Heart right ventricle (tissue), 16 donors: ENCODE data around the gene NOSTRIN. TPM values are rescaled to one million over a fixed set of nuclear protein-coding genes. Genes with fewer than 3 reads are reported as not detected.

Experiments
- ATAC-seq, 8 donors: fragments of 200-7000 bp; cut with Tn5 transposase; one replicate each; pipeline ENCODE4 v1.9.1; 2020; ENCODE audit warnings: mild to moderate bottlenecking in 8 of 8, moderate library complexity in 8 of 8, moderate number of reproducible peaks in 1 of 8
- DNase-seq, 2 donors: peaks; one replicate each; pipeline ENCODE4 v3.0.0-alpha.2; 2020
- H3K27ac ChIP-seq, 10 donors: fragments of 200-600 bp; sonication (generic) in 2 of 10; one replicate each; pipeline versions ENCODE4 v1.5.0 to v1.8.0; 2020 to 2022; ENCODE audit warnings: mild to moderate bottlenecking in 3 of 10
- H3K27me3 ChIP-seq, 7 donors: fragments of 200-600 bp; one replicate each; pipeline ENCODE4 v1.8.0; 2021 to 2022; ENCODE audit warnings: mild to moderate bottlenecking in 2 of 7
- H3K36me3 ChIP-seq, 9 donors: fragments of 200-600 bp; sonication (generic) in 1 of 9; one replicate each; pipeline versions ENCODE4 v1.5.0 to v1.8.0; 2020 to 2022; ENCODE audit warnings: mild to moderate bottlenecking in 2 of 9
- H3K4me1 ChIP-seq, 9 donors: fragments of 200-600 bp; sonication (generic) in 1 of 9; one replicate each; pipeline versions ENCODE4 v1.5.0 to v1.8.0; 2020 to 2022; ENCODE audit warnings: mild to moderate bottlenecking in 4 of 9
- H3K4me3 ChIP-seq, 10 donors: fragments of 200-600 bp; sonication (generic) in 2 of 10; one replicate each; pipeline versions ENCODE4 v1.5.0 to v1.8.0; 2020 to 2022; ENCODE audit warnings: mild to moderate bottlenecking in 7 of 10, moderate library complexity in 2 of 10
- H3K9me3 ChIP-seq, 11 donors: fragments of 200-600 bp in 10 of 11; sonication (generic) in 2 of 11; one replicate each; pipeline versions ENCODE4 v1.5.0 to v1.8.0; 2013 to 2022; ENCODE audit warnings: mild to moderate bottlenecking in 2 of 11, control low read depth in 1 of 11, moderate library complexity in 1 of 11
- CTCF ChIP-seq, 9 donors: fragments of 200-600 bp; sonication (generic) in 2 of 9; IDR thresholded peaks; one replicate each; pipeline versions ENCODE4 v1.5.0 to v1.8.0; 2021 to 2022; ENCODE audit warnings: antibody characterized with exemption in 9 of 9, mild to moderate bottlenecking in 5 of 9, moderate library complexity in 1 of 9
- WGBS, 2 donors: extraction: QIAGEN DNeasy Blood & Tissue Kit; methylation state at CpG; one replicate each; pipeline ENCODE4 v1.1.7; 2013; ENCODE audit warnings: inconsistent platforms in 1 of 2; 5-methylcytosine and 5-hydroxymethylcytosine counted together
- intact Hi-C, 10 donors: fragments of 100-400 bp; cut with DNase I; formaldehyde crosslinking; loops; one replicate each; pipeline versions ENCODE4 v1.11.1 to v1.14.2; 2022
- polyA plus RNA-seq, 2 donors: library from polyadenylated mRNA; stranded (reverse); fragments of 200-250 nt; gene quantifications; one replicate each; pipeline ENCODE4 v1.2.3, GENCODE V29; 2013
- total RNA-seq, 10 donors: library from RNA; stranded (reverse); fragmentation: NEBNext Ultra II Directional in 3 of 10; extraction: Animal tissue kit (Norgen Biotek cat#: 25700) in 3 of 10; gene quantifications; one replicate each; pipeline versions ENCODE4 v1.2.1 to v1.2.4, GENCODE V29; 2021 to 2023
- donor health status: Arrhythmogenic right ventricular cardiomyopathy.
- donor health status: ischemic (EF 13 %, LVEDD 7.1; RV severe dilation, severe dysfunction).
- donor health status: healthy with polysubstance abuse.
- donor health status: DM: no; HTN: yes; CAD: no.
- donor health status: DM: no; HTN: no; CAD: no.
- donor health status: ischemic (EF 25% LVEDD 6.9; RV normal size, moderate dysfunction).
- donor health status: ischemic (EF 25% LVEDD 5.7; RV mildly dilated, moderate dysfunction).
- donor health status: healthy.
- donor health status: DM: yes; HTN: yes; CAD: no.
- donor health status: Ischemic cardiomyopathy.
- donor health status: ischemic (EF 35%, LVEDD 5.7; RV mildly dilated, moderate dysfunction).
- donor health status: nonischemic (EF 11% LVEDD 7.7; RV severe dilation, severe dysfunction).
- donor health status: DM: yes; HTN: yes; CAD: no.
- donor health status: PGD.
- donor health status: ischemic (EF 29% LVEDD 5.4; RV normal size, mild dysfunction).
- donor health status: nonischemic (EF 23%, LVEDD 6.1; RV moderate dilation, normal function).

The NOSTRIN gene
- total and polyA plus RNA-seq, 12 donors, result 5.0 to 44.6 (median 12.2) TPM

GRCh38 chr2:168798888-168799410 lies 3.5 kb upstream of the NOSTRIN start:
- no peaks in the 10 kb centered on the region for H3K9me3 ChIP-seq
- no peak for TF ChIP-seq CTCF (IDR thresholded peaks at IDR 0.05)
- H3K4me3 ChIP-seq, result no peak overlapping the region
- ATAC-seq (peak in 2 of 8 donors; percentile 3 to 8), DNase-seq (no peak)
- H3K27ac ChIP-seq, result peak overlapping the region in 3 of 10 donors; percentile 4 to 45 (median 7)
- no peaks in the 10 kb centered on the region for H3K27me3 ChIP-seq
- peaks cover 0 to 64% (median 31%) of the 10 kb centered on the region in 9 donors for H3K4me1 ChIP-seq
- intact Hi-C loops, result no loop called here
- 53 to 76% methylated on average over 1 of the region's 1 CpG for WGBS, 2 donors
- no peaks in the 10 kb centered on the region for H3K36me3 ChIP-seq

- no peaks in the 10 kb centered on the region for H3K9me3 ChIP-seq
- intact Hi-C loops, result loop anchor here in 1 of 10 donors (5.0 kb wide), 1 partner anchor 46 kb away; no protein-coding TSS in a partner anchor
- H3K4me3 ChIP-seq, result no peak overlapping the region
- 49 to 50% methylated on average over 2 of the region's 2 CpGs for WGBS, 2 donors
- ATAC-seq (no peak), DNase-seq (no peak)
- H3K27ac ChIP-seq, result peak overlapping the region in 9 of 10 donors; percentile 42 to 85 (median 75)
- TF ChIP-seq CTCF (IDR thresholded peaks at IDR 0.05), result no peak
- H3K27me3 ChIP-seq, result no peaks in the 10 kb centered on the region
- H3K4me1 ChIP-seq, result peaks cover 0 to 74% (median 31%) of the 10 kb centered on the region in 9 donors
- H3K36me3 ChIP-seq, result no peaks in the 10 kb centered on the region
Observed at GRCh38 chr2:168801471-168801870, 966 bp upstream of the NOSTRIN start.

GRCh38 chr2:168802859-168803725 lies 655 bp downstream of the NOSTRIN start:
- 40 to 41% methylated on average over 5 of the region's 5 CpGs for WGBS, 2 donors
- intact Hi-C loops, result loop anchor here in 1 of 10 donors (5.0 kb wide), 1 partner anchor 44 kb away; no protein-coding TSS in a partner anchor
- Histone ChIP-seq H3K27ac (peak overlapping the region; percentile 8 to 85 (median 74)), H3K27me3 (no peaks in the 10 kb centered on the region), H3K9me3 (no peaks in the 10 kb centered on the region), H3K4me3 (peak overlapping the region; percentile 18 to 54 (median 42)), H3K36me3 (no peaks in the 10 kb centered on the region), H3K4me1 (peaks cover 0 to 66% (median 20%) of the 10 kb centered on the region in 9 donors)
- peak in 1 of 8 donors; percentile 32 for ATAC-seq
- DNase-seq, result no peak
- no peak for TF ChIP-seq CTCF (IDR thresholded peaks at IDR 0.05)

- H3K27me3 ChIP-seq, result no peaks in the 10 kb centered on the region
- TF ChIP-seq CTCF (IDR thresholded peaks at IDR 0.05), result no peak
- peak overlapping the region in 9 of 10 donors; percentile 28 to 54 (median 44) for H3K4me3 ChIP-seq
- H3K4me1 ChIP-seq, result peaks cover 0 to 61% (median 14%) of the 10 kb centered on the region in 9 donors
- H3K27ac ChIP-seq, result peak overlapping the region; percentile 0 to 85 (median 74)
- no peaks in the 10 kb centered on the region for H3K9me3 ChIP-seq
- intact Hi-C loops, result loop anchor here in 1 of 10 donors (5.0 kb wide), 1 partner anchor 43 kb away; no protein-coding TSS in a partner anchor
- peak; percentile 34 to 80 (median 65) for ATAC-seq
- WGBS, 2 donors, result 43 to 51% methylated on average over 3 of the region's 3 CpGs
- no peaks in the 10 kb centered on the region for H3K36me3 ChIP-seq
- DNase-seq, result peak in 1 of 2 donors; percentile 41
Observed at GRCh38 chr2:168804214-168804613, 1.8 kb downstream of the NOSTRIN start.
